A549 treated with Mapracorat at 1 μM for 4 hours (cell line): Measurements from ENCODE around the gene NELFB. TPM values are rescaled to one million over a fixed set of nuclear protein-coding genes. Genes with fewer than 3 reads are reported as not detected.

Experiments
- total RNA-seq: library from RNA; stranded (reverse); fragments of 200-300 nt; extraction: Qiagen RNA extraction; gene quantifications from 5 replicates; pipeline ENCODE4 v1.2.3, GENCODE V29; 2022

NELFB gene
- total RNA-seq, result 43.1 to 58.5 TPM (median 55.8 TPM) in 5 replicates

DNA sequence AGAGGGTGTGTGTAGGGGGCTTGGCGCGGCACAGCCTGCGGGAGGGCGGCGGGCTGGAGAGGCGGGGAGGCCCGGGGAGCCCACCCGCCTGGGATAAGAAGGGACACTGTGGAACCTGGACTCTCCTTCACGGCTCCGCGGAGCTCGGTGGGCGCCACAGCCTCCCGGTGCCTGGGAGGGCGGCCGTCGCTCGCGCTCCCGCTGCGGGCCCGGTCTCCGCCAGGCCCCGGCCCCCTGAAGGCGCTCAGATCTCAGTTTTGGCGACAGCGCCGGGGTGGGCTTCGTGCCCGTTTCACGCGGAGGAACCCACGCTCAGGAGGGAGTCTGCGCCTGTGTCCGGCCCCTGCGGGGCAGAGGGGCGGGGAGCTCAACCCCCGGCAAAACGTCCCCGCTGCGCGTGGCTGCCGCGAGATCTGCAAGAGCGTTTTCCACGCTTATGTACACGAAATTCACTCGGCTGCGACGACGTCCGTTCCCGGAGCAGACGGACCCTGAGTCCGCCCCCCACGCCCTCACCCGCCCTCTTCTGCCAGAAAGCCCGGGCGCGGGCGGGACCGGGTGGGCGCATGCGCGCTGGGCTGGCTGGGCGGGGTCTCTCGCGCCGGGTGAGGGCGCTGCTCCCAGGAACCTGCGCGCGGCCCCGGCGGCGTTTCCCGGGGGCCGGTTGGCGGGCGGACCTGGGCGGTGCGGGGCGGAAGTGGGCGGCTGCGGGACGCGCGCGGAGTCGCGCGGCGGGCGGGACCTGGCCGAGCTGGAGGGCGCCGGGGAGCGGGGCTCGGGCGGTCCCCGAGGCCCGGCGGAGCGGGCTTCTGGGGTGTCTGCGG lies at the start of gene NELFB:
NELFB (plus strand) TSS at position 704 of the 824 bp plus-strand sequence.

DNA sequence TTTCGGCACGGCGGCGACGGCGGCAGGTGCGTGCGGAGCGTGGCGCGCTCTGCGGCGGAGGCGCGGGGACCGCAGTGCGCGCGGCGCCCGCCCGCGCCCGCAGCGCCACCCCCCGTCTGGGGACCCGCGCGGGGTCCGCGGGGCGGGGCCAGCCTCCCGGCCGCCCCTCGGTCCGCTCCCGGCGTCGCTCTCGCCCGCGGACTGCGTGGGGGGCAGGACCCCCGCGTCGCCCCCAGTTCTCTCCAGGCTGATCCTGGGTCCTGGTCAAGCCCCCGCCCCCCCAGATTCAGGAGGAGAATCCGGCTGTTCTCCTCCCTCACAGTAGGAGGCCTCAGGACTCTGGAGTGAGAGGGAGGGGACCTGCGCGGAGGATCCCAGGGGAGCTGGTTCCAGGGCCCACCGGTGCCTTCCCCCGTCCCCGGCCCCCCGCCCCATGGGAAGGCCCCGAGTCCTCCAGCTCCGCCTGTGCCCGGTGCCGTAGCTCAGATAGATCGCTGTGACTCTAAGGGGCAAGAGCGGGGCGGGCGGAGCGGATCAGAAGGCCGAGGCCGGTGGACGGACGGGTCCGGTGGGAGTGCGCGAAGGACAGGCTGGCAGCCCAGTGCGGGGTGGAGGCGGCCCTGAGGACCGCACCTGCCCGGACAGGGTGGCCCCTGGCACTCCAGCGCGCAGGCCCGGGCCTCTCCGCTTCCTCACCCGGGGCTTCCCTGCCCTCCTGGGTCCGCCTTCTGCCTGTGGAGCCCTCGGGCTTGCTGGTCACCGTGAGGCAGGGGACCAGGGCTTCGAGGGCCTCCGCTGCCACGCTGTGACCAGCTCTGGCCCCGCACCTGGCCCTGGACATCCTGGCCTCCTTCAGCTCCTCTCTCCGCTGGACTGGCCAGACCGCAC lies 32.7 kb upstream of the NELFB start, which contains the start of gene RNF208:
RNF208 (minus strand) TSS at position 51 of the 888 bp plus-strand sequence. CDS start 1,028 bp downstream, outside the sequence.

DNA sequence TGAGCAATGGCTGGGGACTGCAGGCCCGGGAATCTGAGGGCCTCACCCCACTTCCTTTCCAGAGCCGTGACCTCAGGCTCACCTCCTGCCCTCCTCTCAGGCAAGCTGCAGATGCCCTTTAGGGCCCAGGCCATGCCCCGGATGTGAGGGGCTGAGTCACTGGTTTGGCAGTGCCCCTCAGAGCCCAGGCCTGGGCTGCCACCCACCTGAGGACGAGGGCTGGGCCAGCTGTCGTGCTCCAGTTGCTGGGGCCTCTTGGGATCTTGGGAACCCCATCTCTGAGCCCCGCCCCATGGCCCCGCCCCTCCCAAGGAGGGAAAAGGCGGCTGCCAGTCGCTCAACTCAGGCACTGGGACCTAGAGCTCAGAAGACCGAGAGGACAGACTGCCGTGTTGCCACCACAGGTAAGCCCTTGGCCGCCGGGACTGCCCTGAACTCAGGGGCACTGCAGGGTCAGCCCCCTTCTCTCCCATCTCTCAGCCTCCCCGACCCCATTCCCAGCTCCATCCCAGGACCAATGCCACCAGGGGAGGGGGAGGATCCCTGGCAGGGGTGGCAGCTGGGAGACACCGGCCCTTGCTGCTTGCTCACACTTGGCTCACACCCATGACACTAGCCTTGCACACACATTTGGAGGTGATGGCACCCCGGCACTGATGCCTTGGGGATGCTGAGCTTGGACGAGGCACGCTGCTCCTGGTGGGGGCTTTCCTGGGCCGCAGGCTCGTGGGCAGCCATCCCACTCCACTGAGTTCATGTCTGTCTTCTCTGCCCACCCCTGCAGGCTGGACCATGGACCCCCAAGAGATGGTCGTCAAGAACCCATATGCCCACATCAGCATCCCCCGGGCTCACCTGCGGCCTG lies 30.1 kb upstream of the NELFB start, which contains the start of gene CYSRT1:
CYSRT1 (plus strand) TSS at position 345 of the 865 bp plus-strand sequence; CDS start at position 793, 448 bp downstream.

DNA sequence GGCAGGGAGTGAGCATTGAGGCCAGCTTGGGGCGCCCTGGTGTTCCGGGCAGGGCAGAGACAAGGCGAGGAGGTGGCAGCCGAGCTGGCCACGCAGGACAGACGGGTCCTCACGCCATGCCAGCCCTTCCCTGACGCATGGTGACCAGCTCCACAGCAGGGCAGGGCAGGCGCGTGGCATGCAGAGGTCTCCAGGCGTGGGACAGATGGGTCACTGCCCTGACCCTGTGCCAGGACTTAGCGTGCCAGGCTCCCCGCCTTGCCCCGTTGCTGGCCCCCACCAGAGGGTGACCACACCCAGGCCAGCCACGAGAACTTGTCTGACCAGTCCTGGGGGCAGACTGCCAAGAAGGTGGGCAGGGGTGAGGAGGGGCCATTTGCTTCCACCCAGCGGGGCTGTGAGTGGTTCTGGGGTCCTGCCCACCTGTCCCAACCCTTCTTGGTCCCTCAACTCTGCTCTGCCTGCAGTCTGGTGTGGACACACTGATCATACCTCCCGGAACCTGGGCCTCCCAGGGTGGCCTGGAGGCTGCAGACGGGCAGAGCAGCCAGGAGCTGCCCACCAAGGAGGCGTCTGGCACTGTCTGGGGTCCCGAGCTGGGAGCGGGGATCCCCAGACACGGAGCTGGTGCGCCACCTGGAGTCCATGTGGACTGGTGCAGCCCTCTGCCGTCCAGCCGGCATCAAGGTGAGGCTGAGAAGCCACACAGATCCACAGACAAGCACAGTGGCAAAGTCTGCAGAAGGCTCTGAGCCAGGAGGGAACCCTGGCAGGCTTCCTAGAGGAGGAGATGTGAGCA lies 27.9 kb upstream of the NELFB start, which contains the start of gene RNF224:
RNF224 (plus strand) TSS at position 449 of the 799 bp plus-strand sequence. CDS start 834 bp downstream, outside the sequence.

DNA sequence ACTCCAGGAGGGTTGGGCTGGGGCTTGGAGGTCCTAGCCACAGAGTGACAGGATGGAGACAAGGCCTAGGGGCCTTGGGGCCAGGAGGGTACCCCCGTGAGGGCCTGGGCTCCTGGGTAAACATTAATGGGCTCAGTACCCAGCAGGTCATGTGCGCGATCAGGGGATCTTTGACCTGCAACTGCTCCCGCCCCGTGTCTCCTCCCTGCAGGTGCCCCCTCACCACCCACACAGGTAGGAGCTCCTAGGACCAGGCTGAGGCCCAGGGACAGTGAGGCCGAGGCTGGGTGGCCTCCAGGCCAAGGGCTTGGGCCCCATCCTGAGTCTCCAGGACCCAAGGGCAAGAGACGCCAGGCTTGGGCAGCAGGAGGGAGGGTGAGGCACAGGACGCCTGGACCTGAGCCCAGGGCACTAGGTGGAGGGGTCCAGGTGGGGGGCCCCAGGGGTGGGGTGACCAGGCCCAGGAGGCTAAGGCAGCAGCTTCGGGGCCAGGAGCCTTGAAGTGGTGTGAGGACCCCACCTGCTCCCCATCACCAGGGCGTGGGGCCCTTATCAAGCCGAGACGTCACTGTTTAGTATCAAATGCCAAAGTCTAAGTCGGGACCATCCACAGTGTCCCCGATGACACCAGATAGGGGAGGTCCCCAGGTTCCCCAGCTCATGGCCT lies 24.3 kb upstream of the NELFB start, which contains the start of gene SLC34A3:
SLC34A3 (plus strand) TSS at position 197 of the 667 bp plus-strand sequence. CDS start 802 bp downstream, outside the sequence.

DNA sequence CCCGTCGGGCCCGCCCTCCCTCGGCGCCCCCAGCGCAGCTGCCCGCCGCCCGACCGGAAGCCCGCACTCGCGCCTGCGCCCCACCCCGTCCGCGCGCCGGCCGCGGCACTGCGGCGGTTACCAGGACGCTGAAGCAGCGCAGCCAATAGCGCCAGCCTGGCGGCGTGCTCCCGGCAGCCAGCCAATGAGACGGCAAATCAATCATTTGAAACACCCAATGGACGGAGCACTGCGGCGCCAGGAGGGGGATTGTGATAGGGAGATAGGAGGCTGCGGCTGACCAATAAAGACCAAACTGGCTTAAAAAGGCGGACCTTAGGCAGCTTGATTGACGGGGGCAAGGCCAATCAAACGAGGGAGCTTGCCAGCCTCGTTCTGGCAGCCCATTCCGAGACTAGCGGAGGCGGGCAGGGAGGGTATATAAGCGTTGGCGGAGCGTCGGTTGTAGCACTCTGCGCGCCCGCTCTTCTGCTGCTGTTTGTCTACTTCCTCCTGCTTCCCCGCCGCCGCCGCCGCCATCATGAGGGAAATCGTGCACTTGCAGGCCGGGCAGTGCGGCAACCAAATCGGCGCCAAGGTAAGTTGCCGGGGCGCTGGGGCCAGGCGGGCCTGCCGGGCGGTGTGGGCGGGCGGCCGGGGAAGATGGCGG lies 14.2 kb upstream of the NELFB start, which contains the start of gene TUBB4B:
TUBB4B (plus strand) TSS at position 447 of the 649 bp plus-strand sequence; CDS start at position 521, 74 bp downstream.

DNA sequence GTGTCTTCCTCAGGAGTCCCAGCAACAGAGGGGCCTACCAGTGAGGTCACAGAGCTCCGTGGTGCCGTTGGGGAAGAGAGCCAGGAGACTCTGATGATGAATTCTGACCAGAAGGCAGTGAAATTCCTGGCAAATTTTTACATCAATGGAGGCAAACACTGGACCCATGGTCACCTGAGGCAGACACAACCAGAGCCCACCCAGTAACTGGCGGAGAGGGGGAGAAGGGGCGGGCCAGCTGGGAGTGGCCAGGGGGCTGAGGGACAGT lies 4.0 kb upstream of the NELFB start, which contains the start of gene STPG3:
STPG3 (plus strand) TSS at position 93 of the 268 bp plus-strand sequence; CDS start at position 94, 1 bp downstream.

DNA sequence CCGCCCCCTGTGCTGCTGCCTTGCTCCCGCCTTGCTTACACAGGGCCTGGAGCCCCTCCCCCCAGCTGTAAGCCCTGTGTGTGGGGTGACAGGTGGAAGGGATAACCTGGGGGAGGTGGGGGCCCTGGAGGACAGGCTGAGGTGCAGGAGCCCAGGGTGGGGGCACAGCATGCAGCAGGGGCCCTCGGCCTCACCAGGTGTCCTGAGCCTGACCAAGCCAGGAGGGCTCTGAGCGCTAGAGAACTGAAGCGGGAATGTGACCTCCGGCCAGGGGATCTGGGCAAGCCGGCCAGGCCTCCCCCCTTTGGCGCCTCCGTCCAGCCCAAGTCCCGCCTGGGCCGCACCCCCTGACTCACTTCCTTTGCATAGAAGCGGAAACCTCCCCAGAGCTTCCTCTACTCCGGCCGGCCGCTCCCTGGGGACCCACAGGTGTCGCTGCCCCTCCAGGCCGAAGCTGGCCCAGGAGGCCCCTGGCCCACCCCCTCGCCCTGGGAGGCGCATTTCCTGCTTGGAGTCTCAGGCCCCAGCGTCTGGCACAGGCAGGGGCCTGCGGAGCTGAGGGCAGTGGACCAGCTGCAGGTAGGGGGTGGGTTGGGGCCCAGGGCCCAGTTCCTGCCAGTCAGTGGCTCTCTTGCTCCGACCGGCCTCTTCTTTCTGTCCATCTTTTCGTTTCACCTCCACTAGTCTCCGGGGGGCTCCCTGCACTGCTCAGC lies 22.4 kb downstream of the NELFB start, which contains the start of gene TOR4A:
TOR4A (plus strand) TSS at position 398 of the 713 bp plus-strand sequence. CDS start 964 bp downstream, outside the sequence.

DNA sequence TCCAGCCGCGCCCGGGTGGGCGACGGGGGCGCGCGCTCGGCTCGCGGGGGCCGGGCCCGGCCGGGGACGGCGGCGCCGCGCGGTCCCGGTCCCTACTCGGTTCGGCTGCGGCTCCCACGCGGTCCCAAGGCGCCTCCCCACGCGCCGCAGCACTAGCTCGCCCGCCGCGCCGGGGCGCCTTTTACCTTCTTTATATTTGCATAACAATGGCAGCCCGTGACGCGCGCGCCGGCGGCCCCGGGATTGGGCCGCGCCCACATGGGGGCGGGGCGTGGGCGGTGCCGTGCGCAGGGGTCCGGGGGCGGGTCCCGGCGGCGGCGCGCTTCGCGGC lies 47.0 kb downstream of the NELFB start, which contains the start of gene NRARP:
NRARP (minus strand) TSS at position 154 of the 331 bp plus-strand sequence. CDS start 343 bp downstream, outside the sequence.

Other genes starting within 250 kb of the NELFB start
- gene ABCA2, start 227.1 kb upstream of the NELFB start, total RNA-seq, result 19.0 to 29.4 TPM (median 26.7 TPM) in 5 replicates
- 0.05 to 0.07 TPM (median 0.06 TPM) in 4 of 5 replicates, not detected in the other for gene FUT7, start 223.2 kb upstream of the NELFB start, total RNA-seq
- gene NPDC1, start 209.2 kb upstream of the NELFB start, total RNA-seq, result 40.8 to 96.8 TPM (median 80.5 TPM) in 5 replicates
- 2.2 to 2.9 TPM (median 2.4 TPM) in 5 replicates for gene ENTPD2, start 201.3 kb upstream of the NELFB start, total RNA-seq
- 13.5 to 26.0 TPM (median 23.9 TPM) in 5 replicates for gene SAPCD2, start 184.8 kb upstream of the NELFB start, total RNA-seq
- gene UAP1L1, start 177.8 kb upstream of the NELFB start, total RNA-seq, result 9.3 to 16.6 TPM (median 12.2 TPM) in 5 replicates
- 40.2 to 53.2 TPM (median 51.7 TPM) in 5 replicates for gene MAN1B1, start 168.3 kb upstream of the NELFB start, total RNA-seq
- gene DPP7, start 140.6 kb upstream of the NELFB start, total RNA-seq, result 66.6 to 132 TPM (median 125 TPM) in 5 replicates
- gene GRIN1, start 116.2 kb upstream of the NELFB start, total RNA-seq, result 0.20 to 0.71 TPM (median 0.53 TPM) in 5 replicates
- 0.59 to 2.0 TPM (median 1.8 TPM) in 5 replicates for gene LRRC26, start 85.3 kb upstream of the NELFB start, total RNA-seq
- gene TMEM210, start 83.3 kb upstream of the NELFB start, total RNA-seq, result not detected in 5 replicates
- gene ANAPC2, start 66.8 kb upstream of the NELFB start, total RNA-seq, result 23.4 to 36.8 TPM (median 34.5 TPM) in 5 replicates
- gene SSNA1, start 66.7 kb upstream of the NELFB start, total RNA-seq, result 103 to 151 TPM (median 139 TPM) in 5 replicates
- 6.0 to 10.8 TPM (median 10.2 TPM) in 5 replicates for gene TPRN, start 54.6 kb upstream of the NELFB start, total RNA-seq
- 33.8 to 47.5 TPM (median 45.4 TPM) in 5 replicates for gene TMEM203, start 49.7 kb upstream of the NELFB start, total RNA-seq
- 9.8 to 19.3 TPM (median 16.4 TPM) in 5 replicates for gene NDOR1, start 49.6 kb upstream of the NELFB start, total RNA-seq
- 1.1 to 2.1 TPM (median 1.8 TPM) in 5 replicates for gene RNF208, start 33.1 kb upstream of the NELFB start, total RNA-seq
- 2.5 to 5.4 TPM (median 4.8 TPM) in 5 replicates for gene CYSRT1, start 30.2 kb upstream of the NELFB start, total RNA-seq
- 0.07 to 0.44 TPM (median 0.31 TPM) in 5 replicates for gene RNF224, start 27.8 kb upstream of the NELFB start, total RNA-seq
- 0.08 to 0.28 TPM (median 0.09 TPM) in 3 of 5 replicates, not detected in the others for gene SLC34A3, start 24.4 kb upstream of the NELFB start, total RNA-seq
- 637 to 832 TPM (median 729 TPM) in 5 replicates for gene TUBB4B, start 14.0 kb upstream of the NELFB start, total RNA-seq
- not detected in 5 replicates for gene STPG3, start 4.0 kb upstream of the NELFB start, total RNA-seq
- gene TOR4A, start 22.4 kb downstream of the NELFB start, total RNA-seq, result 17.1 to 29.0 TPM (median 26.7 TPM) in 5 replicates
- gene NRARP, start 46.9 kb downstream of the NELFB start, total RNA-seq, result 2.4 to 5.6 TPM (median 4.3 TPM) in 5 replicates
- 4.0 to 6.6 TPM (median 6.0 TPM) in 5 replicates for gene EXD3, start 167.8 kb downstream of the NELFB start, total RNA-seq
- gene NOXA1, start 168.1 kb downstream of the NELFB start, total RNA-seq, result 0.77 to 2.0 TPM (median 1.7 TPM) in 5 replicates
- gene ENTPD8, start 186.0 kb downstream of the NELFB start, total RNA-seq, result 0.10 to 0.30 TPM (median 0.27 TPM) in 5 replicates
- gene NSMF, start 204.0 kb downstream of the NELFB start, total RNA-seq, result 31.5 to 48.0 TPM (median 42.1 TPM) in 5 replicates